AG08396 (cell line): ENCODE results near the gene GBX1.

Source experiments
- DNase-seq: peaks from one replicate; pipeline ENCODE4 v3.0.0; 2012; ENCODE audit warnings: low spot score, mixed read lengths

The GBX1 gene

GRCh38 chr7:151139071-151139790 is 28.3 kb downstream of the GBX1 start:
- no peak for DNase-seq

- no peak for DNase-seq
Measured at GRCh38 chr7:151138153-151138851, 29.2 kb downstream of the GBX1 start.

- DNase-seq, result no peak
Measured at GRCh38 chr7:151137791-151138152, 29.7 kb downstream of the GBX1 start.

GRCh38 chr7:151137076-151137675 is 30.3 kb downstream of the GBX1 start:
- no peak for DNase-seq

- DNase-seq, result no peak
Measured at GRCh38 chr7:151135866-151136843, 31.3 kb downstream of the GBX1 start.

GRCh38 chr7:151135525-151135845 is 32.0 kb downstream of the GBX1 start:
- DNase-seq, result no peak

- DNase-seq, result no peak
Measured at GRCh38 chr7:151134743-151135524, 32.6 kb downstream of the GBX1 start.

- no peak for DNase-seq
Measured at GRCh38 chr7:151133986-151134742, 33.3 kb downstream of the GBX1 start.

- DNase-seq, result no peak
Measured at GRCh38 chr7:151133266-151133985, 34.1 kb downstream of the GBX1 start.

- no peak for DNase-seq
Measured at GRCh38 chr7:151132461-151133205, 34.9 kb downstream of the GBX1 start.

GRCh38 chr7:151131592-151132293 is 35.8 kb downstream of the GBX1 start:
- DNase-seq, result no peak

GRCh38 chr7:151131224-151131591 is 36.3 kb downstream of the GBX1 start:
- no peak for DNase-seq

GRCh38 chr7:151130741-151131157 is 36.7 kb downstream of the GBX1 start:
- no peak for DNase-seq

- no peak for DNase-seq
Measured at GRCh38 chr7:151129960-151130591, 37.4 kb downstream of the GBX1 start.

GRCh38 chr7:151129117-151129959 is 38.2 kb downstream of the GBX1 start:
- DNase-seq, result no peak

GRCh38 chr7:151128716-151129115 is 38.8 kb downstream of the GBX1 start:
- no peak for DNase-seq

GRCh38 chr7:151128144-151128543 is 39.4 kb downstream of the GBX1 start:
- no peak for DNase-seq
